KOPT-K1 (cell line): ENCODE results near the gene USF2.
"Not testable (repeated sequence)": the region's sequence is repeated elsewhere in the genome, so short reads cannot be mapped to it uniquely, and the experiment has no call there.

ENCODE experiments used
- H3K27ac ChIP-seq: fragments of 200-600 bp; sonication (generic); 2 replicates; pipeline ENCODE4 v1.5.1; 2016; ENCODE audit warnings: antibody characterized with exemption, mild to moderate bottlenecking, low read depth, low read length; ENCODE audit not compliant: poor library complexity, severe bottlenecking
- H3K36me3 ChIP-seq: fragments of 200-600 bp; sonication (generic); 2 replicates; pipeline ENCODE4 v1.5.1; 2017; ENCODE audit warnings: antibody characterized with exemption, mild to moderate bottlenecking, low read length, moderate library complexity; ENCODE audit not compliant: insufficient read depth
- H3K9me3 ChIP-seq: fragments of 200-600 bp; sonication (generic); 2 replicates; pipeline ENCODE4 v1.5.1; 2017; ENCODE audit warnings: antibody characterized with exemption, low read length, mild to moderate bottlenecking; ENCODE audit not compliant: insufficient read depth, poor library complexity, severe bottlenecking

Gene USF2

DNA sequence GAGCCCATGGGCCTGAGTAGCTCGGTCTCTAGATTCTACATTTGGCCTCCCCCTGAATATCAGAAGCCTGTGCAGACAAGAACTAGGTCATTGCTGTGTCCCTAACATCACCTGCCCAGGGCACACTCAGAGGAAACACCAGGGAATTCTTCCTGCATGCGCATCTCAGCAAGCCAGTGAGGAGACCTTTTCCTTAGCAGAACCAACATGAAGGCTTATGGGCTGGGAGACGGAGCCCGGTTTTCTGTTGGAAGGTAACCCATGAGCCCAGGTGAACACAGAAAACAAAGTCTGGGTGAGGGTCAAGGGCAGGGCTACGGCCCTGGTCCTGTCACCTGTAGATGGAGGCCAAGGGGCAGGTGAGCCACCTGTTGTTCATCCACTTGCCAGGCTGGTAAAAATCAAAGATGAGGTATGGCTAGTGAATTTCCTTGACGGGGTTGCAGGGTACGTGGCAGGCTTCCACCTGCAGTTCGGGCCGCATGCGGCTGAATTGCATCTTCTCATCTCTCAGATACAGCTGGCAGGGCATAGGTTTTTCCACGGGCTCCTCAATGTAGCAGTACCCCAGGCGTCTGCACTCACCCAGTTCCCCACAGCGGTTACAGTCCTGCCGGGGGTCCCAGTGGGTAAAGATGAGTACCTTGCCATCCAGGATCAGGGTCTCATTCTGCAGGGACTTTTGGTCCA is 36.7 kb upstream of the USF2 start:
- Histone ChIP-seq H3K27ac (no peak overlapping the region), H3K9me3 (peaks cover 5% of the 10 kb centered on the region), H3K36me3 (no peaks in the 10 kb centered on the region)

DNA sequence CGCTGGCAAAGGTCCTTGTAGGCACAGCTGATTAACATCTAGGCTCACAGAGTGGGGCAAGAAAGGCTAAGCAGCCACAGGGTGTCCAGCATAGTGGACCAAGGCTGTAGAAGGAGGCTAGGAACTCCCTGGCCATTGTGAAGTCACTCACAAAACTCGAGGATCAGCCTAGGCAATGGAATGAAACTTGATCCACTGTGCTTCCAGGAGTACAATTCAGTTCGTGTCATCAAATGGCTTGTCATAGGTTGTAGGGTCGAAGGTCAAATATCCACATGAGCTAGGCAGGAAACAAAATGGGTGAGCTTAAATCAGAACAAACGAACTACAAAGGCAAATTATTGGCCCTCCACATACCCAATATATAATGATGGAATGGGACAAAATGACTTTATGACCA is 35.9 kb upstream of the USF2 start:
- Histone ChIP-seq H3K9me3 (peaks cover 5% of the 10 kb centered on the region), H3K27ac (no peak overlapping the region), H3K36me3 (no peaks in the 10 kb centered on the region)

DNA sequence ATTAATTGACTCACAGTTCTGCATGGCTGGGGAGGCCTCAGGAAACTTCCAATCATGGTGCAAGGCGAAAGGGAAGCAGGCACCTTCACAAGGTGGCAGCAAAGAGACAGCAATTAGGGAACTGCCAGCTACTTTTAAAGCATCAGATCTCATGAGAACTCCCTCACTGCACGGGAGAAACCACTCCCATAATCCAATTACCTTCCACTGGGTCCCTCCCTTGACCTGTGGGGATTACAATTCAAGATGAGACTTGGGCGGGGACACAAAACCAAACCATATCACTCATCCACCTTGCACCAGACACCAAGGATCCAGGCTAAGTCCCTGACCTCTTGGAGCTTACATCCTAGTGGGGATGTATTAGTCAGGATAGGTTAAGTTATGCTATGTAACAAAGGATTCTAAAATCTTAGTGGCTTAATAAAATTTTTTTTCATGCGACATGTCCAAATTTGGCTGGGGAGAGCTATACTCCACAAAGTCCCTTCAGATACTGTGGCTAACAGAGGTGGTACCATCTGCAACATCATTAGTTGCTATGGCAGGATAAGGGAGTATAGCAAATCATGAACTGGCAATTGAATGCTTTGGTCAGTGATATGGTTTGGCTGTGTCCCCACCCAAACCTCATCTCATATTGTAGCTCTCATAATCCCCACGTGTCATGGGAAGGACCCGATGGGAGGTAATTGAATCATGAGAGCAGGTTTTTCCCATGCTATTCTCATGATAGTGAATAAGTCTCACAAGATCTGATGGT is 31.9 kb upstream of the USF2 start:
- Histone ChIP-seq H3K9me3 (peaks cover 19% of the 10 kb centered on the region), H3K36me3 (no peaks in the 10 kb centered on the region), H3K27ac (no peak overlapping the region)

DNA sequence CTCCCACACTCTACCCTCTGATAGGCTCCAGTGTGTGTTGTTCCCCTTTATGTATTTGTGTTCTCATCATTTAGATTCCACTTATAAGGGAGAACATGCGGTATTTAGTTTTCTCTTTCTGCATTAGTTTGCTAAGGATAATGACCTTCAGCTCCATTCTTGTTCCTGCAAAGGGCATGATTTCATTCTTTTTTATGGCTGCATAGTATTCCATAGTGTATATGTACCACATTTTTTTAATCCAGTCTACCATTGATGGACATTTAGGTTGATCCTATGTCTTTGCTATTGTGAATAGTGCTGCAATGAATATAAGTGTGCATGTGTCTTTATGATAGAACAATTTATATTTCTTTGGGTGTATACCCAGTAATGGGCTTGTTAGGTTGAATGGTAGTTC is 29.2 kb upstream of the USF2 start:
- H3K27ac ChIP-seq, H3K36me3 ChIP-seq: not testable (repeated sequence)
- H3K9me3 ChIP-seq: peaks cover 39% of the 10 kb centered on the region

DNA sequence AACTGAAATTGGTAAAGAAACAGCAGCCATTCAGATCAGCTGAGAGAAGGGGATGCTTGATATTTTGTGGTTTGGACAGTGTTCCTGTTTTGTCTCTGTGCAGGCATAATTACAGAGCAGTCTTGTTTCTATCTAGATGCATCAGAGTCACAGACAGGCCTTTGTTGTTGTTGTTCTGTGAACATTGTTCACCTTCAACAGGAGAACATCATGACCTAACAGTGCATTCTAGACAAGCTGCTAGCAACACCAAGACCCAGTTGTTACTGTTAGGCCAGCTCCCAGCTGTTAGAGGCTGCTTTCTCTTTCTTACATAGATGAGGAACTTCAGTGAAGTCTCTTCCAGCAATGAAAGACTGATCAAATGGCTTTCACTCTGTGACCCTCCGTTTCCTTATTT is 28.4 kb upstream of the USF2 start:
- Histone ChIP-seq H3K9me3 (peaks cover 38% of the 10 kb centered on the region), H3K27ac (no peak overlapping the region), H3K36me3 (no peaks in the 10 kb centered on the region)

DNA sequence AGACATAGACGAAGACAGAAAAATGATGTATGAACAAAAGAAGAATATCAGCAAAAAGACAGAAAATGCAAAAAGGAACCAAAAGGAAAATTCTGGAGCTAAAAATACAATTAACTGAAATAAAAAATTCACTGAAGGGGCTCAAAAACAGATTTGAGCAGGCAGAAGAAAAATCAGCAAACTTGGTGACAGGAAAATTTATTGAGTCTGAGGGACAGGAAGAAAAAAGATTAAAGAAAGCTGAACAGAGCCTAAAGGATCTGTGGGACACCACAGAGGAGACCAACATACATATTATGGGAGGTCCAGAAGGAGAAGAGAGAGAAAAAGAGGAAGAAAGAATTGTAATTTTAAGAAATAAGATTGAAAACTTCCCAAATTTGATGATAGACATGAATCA is 27.3 kb upstream of the USF2 start:
- Histone ChIP-seq H3K9me3 (peaks cover 41% of the 10 kb centered on the region), H3K27ac (no peak overlapping the region), H3K36me3 (no peaks in the 10 kb centered on the region)

DNA sequence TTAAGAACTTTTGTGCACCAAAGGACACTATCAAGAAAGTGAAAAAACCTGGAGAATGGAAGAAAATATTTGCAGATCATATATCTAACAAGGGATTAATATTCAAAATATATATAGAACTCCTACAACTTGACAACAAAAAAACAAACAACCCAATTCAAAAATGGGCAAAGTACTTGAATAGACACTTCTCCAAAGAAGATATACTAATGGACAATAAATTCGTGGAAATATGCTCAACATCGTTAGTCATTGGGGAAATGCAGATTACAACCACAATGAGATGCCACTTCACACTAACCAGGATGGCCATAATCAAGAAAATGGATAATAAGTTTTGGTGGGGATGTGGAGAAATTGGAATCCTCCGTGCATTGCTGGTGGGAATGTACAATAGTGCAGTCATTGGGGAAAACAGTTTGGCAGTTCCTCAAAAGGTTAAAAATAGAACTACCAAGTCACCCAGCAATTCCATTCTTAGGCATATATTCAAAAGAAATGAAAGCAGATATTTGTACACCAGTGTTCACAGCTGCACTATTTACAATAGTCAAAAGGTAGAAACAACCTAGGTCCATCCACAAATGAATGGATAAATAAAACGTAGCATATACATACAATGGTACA is 22.2 kb upstream of the USF2 start:
- Histone ChIP-seq H3K27ac (no peak overlapping the region), H3K9me3 (peaks cover 51% of the 10 kb centered on the region), H3K36me3 (no peaks in the 10 kb centered on the region)

DNA sequence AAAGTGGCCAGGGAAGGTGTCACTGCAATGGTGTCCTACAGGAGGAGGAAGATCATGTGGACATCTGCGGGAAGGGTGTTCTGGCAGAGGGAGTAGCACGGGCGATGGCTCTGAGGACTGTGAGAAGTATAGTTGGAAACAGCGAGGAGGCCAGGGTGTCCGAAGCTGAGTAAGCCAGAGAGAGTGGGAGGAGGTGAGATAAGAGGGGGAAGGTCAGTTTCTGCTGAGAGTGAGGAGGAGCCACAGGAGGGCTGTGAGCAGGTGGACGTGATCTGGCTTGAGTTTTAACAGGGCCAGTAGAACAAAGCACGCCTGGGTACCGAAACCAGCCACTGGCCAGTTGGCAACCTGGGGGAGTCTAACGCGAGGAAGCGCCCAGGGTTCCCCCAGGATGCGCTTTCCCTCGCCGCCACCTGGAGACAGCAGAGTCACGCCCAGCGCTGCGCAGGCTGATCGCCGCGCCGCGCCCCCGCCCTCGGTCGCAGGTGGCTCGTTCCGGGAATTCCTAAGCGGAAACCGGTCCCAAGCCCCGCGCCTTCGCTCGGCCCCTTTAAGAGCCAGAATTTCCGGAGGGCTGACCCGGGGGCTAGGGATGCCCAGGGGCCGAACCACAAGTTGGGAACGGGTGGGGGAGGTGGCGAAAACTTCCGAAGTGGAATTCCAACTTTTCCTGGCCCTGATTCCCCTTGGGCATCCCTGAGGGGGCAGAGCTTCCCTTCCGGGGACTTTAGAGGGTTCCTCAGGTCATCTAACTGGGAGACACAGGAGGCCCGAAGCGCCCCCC is 21.0 kb upstream of the USF2 start:
- Histone ChIP-seq H3K27ac (no peak overlapping the region), H3K9me3 (peaks cover 45% of the 10 kb centered on the region), H3K36me3 (no peaks in the 10 kb centered on the region)

DNA sequence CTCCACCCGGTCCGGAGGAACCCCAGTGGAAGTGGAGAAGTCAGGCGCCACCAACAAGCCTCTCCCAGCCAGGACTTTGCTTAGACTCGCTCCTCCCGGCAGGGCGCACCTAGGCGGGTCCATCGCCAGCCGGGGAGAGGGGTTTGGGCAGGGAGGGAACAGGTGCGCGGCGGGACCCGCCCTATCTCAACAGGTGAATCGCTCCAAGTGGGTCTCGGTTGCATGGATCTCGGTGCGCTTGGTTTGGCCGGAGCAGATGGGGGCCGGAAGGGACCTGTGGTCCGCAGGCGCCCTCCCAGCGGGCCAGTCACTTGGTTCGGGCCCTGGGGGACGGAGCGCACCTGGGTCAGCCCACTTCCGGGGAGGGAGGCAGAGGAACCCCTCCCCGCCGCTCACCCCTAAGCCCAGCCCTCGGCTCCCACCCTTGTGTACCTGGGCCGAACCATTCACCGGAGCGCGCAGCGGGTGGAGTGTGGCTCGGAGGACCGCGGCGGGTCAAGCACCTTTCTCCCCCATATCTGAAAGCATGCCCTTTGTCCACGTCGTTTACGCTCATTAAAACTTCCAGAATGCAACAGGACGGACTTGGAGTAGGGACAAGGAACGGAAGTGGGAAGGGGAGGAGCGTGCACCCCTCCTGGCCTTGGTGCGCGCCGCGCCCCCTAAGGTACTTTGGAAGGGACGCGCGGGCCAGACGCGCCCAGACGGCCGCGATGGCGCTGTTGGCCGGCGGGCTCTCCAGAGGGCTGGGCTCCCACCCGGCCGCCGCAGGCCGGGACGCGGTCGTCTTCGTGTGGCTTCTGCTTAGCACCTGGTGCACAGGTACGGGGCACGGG is 20.2 kb upstream of the USF2 start, which contains the start of gene LSR:
Gene LSR (plus strand): TSS at position 693 of the 836 bp plus-strand sequence. CDS start 21 bp downstream, at position 714.
- no peak within 1 kb of the TSS for H3K27ac ChIP-seq
- peaks cover 37% of the 10 kb centered on the region for H3K9me3 ChIP-seq
- H3K36me3 ChIP-seq: no peaks in the 10 kb centered on the region

DNA sequence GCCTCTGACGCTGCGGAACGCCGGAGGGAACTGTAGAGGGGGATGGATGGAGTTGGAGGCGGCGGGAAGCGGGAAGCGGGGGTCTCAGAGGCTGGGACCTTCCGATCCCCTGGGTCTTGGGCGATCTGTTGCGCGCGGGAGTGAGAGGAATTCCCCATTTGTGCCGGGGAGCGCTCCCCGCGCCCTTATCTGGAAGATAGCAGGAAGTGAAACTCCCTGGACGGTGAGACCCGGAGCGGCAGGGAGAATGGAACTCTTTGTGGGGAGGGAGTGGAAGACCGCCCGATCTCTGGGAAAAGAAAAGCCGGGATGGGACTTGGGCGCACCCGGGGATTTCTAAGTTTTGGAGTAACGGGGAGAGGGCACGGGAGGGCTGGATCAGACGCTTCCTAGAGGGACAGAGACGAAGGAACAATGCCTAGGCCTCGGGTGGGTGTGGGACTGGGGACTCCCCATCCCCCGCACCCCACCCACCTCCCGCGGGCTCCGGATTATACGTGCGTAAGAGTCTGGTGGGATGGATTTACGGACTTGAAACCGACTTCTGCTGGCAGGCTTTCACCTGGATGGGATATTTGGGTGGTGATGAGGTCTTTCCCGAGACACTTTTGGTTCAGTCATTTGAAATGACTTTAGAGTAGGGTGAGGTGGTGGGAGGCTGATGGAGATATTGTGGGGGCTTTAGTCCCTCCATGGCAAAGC is 19.5 kb upstream of the USF2 start:
- Histone ChIP-seq H3K9me3 (peaks cover 29% of the 10 kb centered on the region), H3K36me3 (no peaks in the 10 kb centered on the region), H3K27ac (no peak overlapping the region)

DNA sequence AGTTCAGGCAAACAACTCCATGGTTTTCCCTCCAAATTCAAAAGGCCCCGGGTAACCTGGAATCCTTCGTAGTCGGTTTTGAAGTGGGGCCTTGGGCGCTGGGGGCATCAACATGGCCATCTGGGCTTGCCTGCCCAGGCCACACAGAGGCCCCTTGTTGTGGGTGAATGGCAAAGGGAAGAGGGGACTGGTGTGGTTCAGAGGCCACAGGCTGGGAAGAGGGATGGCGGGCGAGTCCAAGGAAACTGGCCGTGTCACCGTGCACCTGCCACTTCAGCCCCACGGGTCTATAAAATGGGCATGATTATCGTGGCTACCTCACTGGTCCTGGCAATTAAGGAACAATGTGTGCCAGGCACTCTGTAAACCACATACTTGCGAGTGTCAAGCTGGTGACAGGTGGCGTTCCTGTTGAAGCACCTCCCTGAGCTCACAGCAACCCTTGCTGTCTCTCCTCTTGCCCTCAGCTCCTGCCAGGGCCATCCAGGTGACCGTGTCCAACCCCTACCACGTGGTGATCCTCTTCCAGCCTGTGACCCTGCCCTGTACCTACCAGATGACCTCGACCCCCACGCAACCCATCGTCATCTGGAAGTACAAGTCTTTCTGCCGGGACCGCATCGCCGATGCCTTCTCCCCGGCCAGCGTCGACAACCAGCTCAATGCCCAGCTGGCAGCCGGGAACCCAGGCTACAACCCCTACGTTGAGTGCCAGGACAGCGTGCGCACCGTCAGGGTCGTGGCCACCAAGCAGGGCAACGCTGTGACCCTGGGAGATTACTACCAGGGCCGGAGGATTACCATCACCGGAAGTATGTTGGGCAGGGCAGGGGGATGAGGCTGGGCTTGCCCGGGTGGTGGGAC is 18.7 kb upstream of the USF2 start:
- H3K36me3 ChIP-seq: no peaks in the 10 kb centered on the region
- H3K27ac ChIP-seq: no peak overlapping the region

DNA sequence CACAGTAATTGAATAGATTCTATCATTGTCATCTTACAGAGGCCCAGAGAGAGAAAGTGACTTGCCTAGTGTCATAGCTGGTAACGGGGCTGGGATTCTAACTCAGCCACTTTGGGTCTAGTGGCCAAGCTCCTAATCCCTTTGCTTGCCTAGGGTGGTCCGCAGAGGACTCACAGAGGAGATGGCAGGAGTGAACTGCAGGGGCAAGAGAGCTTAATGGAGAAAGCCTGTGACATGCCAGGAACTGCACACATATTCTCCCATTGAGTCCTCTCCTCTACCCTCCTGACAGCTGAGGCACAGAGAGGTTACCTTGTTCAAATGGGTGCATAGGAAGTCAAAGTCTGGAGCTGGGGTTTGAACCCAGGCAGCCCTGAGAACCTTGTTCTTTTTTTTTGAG is 17.3 kb upstream of the USF2 start:
- no peaks in the 10 kb centered on the region for H3K36me3 ChIP-seq

More for the DNA sequence above, 18.7 kb upstream of the USF2 start:
- H3K9me3 ChIP-seq: peaks cover 25% of the 10 kb centered on the region

More for the DNA sequence above, 17.3 kb upstream of the USF2 start:
- Histone ChIP-seq H3K27ac (no peak overlapping the region), H3K9me3 (peaks cover 22% of the 10 kb centered on the region)
